Spleen (tissue), 7 donors: ENCODE results near the gene TEX101.

ENCODE experiments used
- CTCF ChIP-seq, 11 experiments: fragments of 200-600 bp in 7 of 11; fragments of 450-650 bp in 4 of 11; sonication (generic) in 4 of 11; IDR thresholded peaks in 8 of 11; conservative IDR thresholded peaks in 3 of 11; 1 replicate in 7 of 11; 2 replicates in 4 of 11; pipeline versions ENCODE4 v1.4.0 to v1.8.0; 2016 to 2021; ENCODE audit warnings: antibody characterized with exemption in 11 of 11, inconsistent platforms in 4 of 11, mild to moderate bottlenecking in 1 of 11
- POLR2A ChIP-seq, 3 donors: fragments of 450-650 bp; IDR thresholded peaks; one replicate each; pipeline ENCODE4 v1.5.1; 2017; ENCODE audit warnings: antibody characterized with exemption in 3 of 3, mild to moderate bottlenecking in 1 of 3
- POLR2AphosphoS5 ChIP-seq, 3 donors: sonication (generic); formaldehyde crosslinking; IDR thresholded peaks; one replicate each; pipeline ENCODE4 v1.5.1; 2017; ENCODE audit warnings: antibody characterized with exemption in 3 of 3
- donor health status: DM: no; HTN: no; CAD: no; lungs with moderate emphysema.
- donor health status: DM: no; HTN: no; CAD: no.
- donor health status: DM: no; HTN: no; CAD: no.

- TF ChIP-seq CTCF (IDR thresholded peaks at IDR 0.05 in 8 of 11, conservative IDR thresholded peaks at IDR 0.05 in 3 of 11) (no peak), POLR2A (IDR thresholded peaks at IDR 0.05) (no peak), POLR2AphosphoS5 (IDR thresholded peaks at IDR 0.05) (no peak)
These were observed 30.0 kb downstream of the TEX101 start for GRCh38 chr19:43444531-43445287.
